ENCODE results near the gene FAM107B. TPM values are rescaled to one million over a fixed set of nuclear protein-coding genes. Genes with fewer than 3 reads are reported as not detected.

The FAM107B gene
- total and polyA plus RNA-seq, 7 donors = 12.8 to 111 (median 15.0) TPM

DNA sequence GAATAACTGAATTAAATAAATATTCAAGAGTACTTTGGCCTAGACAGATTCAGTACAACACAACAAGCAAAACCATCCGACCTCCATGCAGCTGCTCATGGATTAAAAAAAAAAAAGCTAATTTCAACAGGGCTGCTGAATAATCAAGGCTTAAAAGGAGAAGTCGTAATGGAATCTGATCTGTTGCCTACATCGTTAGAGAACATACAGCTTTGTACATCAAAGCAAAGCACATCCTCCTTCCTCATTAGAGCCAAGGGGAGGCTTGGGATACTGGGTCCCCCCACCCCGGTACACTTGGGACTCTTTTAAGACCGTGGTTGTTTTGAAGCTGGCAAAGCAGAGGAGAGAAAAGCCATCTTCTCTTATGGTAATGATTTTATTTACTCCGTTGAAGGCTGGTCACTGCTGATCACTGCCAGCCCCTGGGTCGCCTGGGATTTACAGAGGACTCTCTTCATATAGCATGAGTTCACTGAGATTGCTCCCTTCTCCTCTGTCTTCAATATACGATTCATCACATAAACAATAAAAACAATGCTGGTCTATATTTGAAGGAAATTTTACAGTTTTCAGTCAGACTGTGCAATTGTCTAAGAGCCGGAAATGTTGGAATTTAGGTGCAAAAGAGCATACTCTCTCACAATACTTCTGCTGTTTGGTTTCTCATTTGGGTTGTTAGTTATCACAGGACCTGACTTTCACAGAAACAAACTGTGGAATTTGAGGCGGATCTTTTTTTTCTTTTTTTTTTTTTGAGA lies 148.8 kb downstream of the FAM107B start:
- Histone ChIP-seq H3K4me3 (no peak overlapping the region), H3K27me3 (no peaks in the 10 kb centered on the region), H3K36me3 (no peaks in the 10 kb centered on the region), H3K4me1 (peaks cover 0 to 16% (median 12%) of the 10 kb centered on the region in 4 donors), H3K9me3 (no peaks in the 10 kb centered on the region), H3K27ac (peak overlapping the region in 3 of 4 donors; percentile 24 to 60 (median 48))
- intact Hi-C loops (cut with DNase I) = no loop called here
- no peak for TF ChIP-seq EP300 (IDR thresholded peaks at IDR 0.05)
- TF ChIP-seq, protein P1, sequence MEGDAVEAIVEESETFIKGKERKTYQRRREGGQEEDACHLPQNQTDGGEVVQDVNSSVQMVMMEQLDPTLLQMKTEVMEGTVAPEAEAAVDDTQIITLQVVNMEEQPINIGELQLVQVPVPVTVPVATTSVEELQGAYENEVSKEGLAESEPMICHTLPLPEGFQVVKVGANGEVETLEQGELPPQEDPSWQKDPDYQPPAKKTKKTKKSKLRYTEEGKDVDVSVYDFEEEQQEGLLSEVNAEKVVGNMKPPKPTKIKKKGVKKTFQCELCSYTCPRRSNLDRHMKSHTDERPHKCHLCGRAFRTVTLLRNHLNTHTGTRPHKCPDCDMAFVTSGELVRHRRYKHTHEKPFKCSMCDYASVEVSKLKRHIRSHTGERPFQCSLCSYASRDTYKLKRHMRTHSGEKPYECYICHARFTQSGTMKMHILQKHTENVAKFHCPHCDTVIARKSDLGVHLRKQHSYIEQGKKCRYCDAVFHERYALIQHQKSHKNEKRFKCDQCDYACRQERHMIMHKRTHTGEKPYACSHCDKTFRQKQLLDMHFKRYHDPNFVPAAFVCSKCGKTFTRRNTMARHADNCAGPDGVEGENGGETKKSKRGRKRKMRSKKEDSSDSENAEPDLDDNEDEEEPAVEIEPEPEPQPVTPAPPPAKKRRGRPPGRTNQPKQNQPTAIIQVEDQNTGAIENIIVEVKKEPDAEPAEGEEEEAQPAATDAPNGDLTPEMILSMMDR (IDR thresholded peaks at IDR 0.05) = no peak
- no peak for TF ChIP-seq POLR2A (IDR thresholded peaks at IDR 0.05)
- no peak for TF ChIP-seq POLR2AphosphoS5 (IDR thresholded peaks at IDR 0.05)
- WGBS, 2 donors = 68 to 69% methylated on average over 10 of the region's 10 CpGs
- DNase-seq = no peak

DNA sequence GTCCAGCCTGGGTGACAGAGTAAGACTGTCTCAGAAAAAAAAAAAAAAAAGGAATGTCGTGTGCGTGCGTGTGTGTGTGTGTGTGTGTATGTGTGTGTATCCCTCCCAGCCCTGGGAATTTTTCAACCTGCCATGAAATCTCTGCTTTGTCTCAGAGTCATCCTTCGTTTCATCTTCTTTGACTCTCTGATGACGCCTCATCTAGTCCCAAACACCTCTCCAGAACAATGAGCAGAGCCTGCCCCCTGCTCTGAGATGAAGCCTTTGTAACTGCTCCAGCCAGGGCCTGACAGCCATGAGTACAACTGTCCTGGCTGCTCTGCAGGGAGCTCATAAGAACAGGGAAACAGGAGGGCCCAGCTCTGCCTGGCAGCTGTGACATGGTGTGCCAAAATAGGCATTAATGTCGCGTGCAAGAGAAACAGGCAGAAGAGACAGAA lies 149.5 kb downstream of the FAM107B start:
- Histone ChIP-seq H3K9me3 (no peaks in the 10 kb centered on the region), H3K4me1 (peaks cover 0 to 16% (median 12%) of the 10 kb centered on the region in 4 donors), H3K27ac (peak overlapping the region in 3 of 4 donors; percentile 24 to 60 (median 48)), H3K4me3 (no peak overlapping the region), H3K27me3 (no peaks in the 10 kb centered on the region), H3K36me3 (no peaks in the 10 kb centered on the region)
- WGBS, 2 donors = 74 to 88% methylated on average over 7 of the region's 7 CpGs
- TF ChIP-seq EP300 (IDR thresholded peaks at IDR 0.05) = peak in 1 of 4 donors; percentile 24
- TF ChIP-seq POLR2AphosphoS5 (IDR thresholded peaks at IDR 0.05) = peak; percentile 41 to 82 (median 72)
- TF ChIP-seq, protein P1 (IDR thresholded peaks at IDR 0.05) = no peak
- TF ChIP-seq POLR2A (IDR thresholded peaks at IDR 0.05) = no peak
- intact Hi-C loops (cut with DNase I) = no loop called here
- DNase-seq = peak; percentile 77

DNA sequence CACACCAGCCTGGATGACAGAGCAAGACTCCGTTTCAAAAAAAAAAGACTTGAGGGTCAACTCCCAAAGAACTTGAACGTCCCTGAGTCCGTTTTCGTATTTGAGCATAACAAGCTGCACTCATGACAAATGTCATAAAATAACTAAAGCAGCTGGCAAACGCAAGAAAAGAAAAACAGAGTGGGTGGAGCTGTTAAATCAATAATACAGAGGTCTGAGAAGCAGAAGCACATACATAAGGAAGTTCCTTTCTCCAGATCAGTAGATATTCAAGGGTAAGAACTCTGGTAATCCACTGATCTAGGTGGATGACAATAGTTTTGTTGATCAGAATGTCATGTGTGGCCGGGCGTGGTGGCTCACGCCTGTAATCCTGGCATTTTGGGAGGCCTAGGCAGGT lies 150.1 kb downstream of the FAM107B start:
- TF ChIP-seq POLR2AphosphoS5 (IDR thresholded peaks at IDR 0.05) (no peak), EP300 (IDR thresholded peaks at IDR 0.05) (no peak), POLR2A (IDR thresholded peaks at IDR 0.05) (no peak)
- TF ChIP-seq, protein P1 (IDR thresholded peaks at IDR 0.05) = no peak
- Histone ChIP-seq H3K27me3 (no peaks in the 10 kb centered on the region), H3K36me3 (no peaks in the 10 kb centered on the region), H3K27ac (peak overlapping the region in 2 of 4 donors; percentile 48 to 60), H3K4me1 (peaks cover 0 to 16% (median 12%) of the 10 kb centered on the region in 4 donors), H3K4me3 (no peak overlapping the region), H3K9me3 (no peaks in the 10 kb centered on the region)
- intact Hi-C loops (cut with DNase I) = no loop called here
- WGBS, 2 donors = 24 to 73% methylated on average over 8 of the region's 8 CpGs
- DNase-seq = no peak

DNA sequence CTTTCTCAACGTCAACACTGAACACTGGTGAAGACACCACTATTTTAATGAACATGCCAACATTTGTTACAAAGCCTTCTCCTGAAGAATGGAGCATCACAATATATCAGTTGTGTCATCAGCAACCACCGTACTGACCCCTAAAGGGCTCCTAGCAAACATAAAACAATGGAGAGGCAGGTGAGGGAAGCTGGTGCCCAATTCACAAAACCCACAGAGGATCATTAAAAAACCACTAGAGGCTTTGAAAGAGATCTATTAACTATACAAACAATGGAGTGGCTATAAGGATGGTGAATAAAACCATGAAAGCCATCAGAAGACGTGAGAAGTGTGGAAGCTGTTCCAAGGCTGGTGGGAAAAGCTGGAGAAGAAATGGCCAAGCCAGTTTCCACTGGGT lies 150.8 kb downstream of the FAM107B start:
- TF ChIP-seq POLR2A (IDR thresholded peaks at IDR 0.05) (no peak), EP300 (IDR thresholded peaks at IDR 0.05) (no peak), POLR2AphosphoS5 (IDR thresholded peaks at IDR 0.05) (no peak)
- TF ChIP-seq, protein P1 (IDR thresholded peaks at IDR 0.05) = no peak
- 46 to 85% methylated on average over 3 of the region's 3 CpGs for WGBS, 2 donors
- no peak for DNase-seq
- intact Hi-C loops (cut with DNase I) = no loop called here
- H3K27ac ChIP-seq = no peak overlapping the region
- H3K4me3 ChIP-seq = no peak overlapping the region
- peaks cover 0 to 16% (median 12%) of the 10 kb centered on the region in 4 donors for H3K4me1 ChIP-seq
- no peaks in the 10 kb centered on the region for H3K27me3 ChIP-seq
- no peaks in the 10 kb centered on the region for H3K9me3 ChIP-seq
- H3K36me3 ChIP-seq = no peaks in the 10 kb centered on the region
